Smooth muscle cell (in vitro differentiated cells): ENCODE results near the gene ITGB5. TPM values are rescaled to one million over a fixed set of nuclear protein-coding genes. Genes with fewer than 3 reads are reported as not detected.

Experiments
- DNase-seq: peaks from one replicate; lab custom pipeline; 2025; ENCODE audit not compliant: unreplicated experiment; lab: John Stamatoyannopoulos, UW
- H2AFZ ChIP-seq: fragments of 200-600 bp; sonication (generic); 2 replicates; pipeline ENCODE4 v1.6.0; 2016; ENCODE audit warnings: antibody characterized with exemption, low read depth, mild to moderate bottlenecking
- H3F3A ChIP-seq: fragments of 200-600 bp; sonication (generic); 2 replicates; pipeline ENCODE4 v1.6.0; 2017; ENCODE audit warnings: antibody characterized with exemption, low read depth
- H3K27ac ChIP-seq: fragments of 200-600 bp; sonication (generic); 2 replicates; pipeline ENCODE4 v1.5.1; 2016; ENCODE audit warnings: low read depth, mild to moderate bottlenecking
- H3K27me3 ChIP-seq: fragments of 200-600 bp; sonication (generic); 2 replicates; pipeline ENCODE4 v1.6.1; 2016; ENCODE audit warnings: low read depth, mild to moderate bottlenecking
- H3K36me3 ChIP-seq: fragments of 200-600 bp; sonication (generic); 2 replicates; pipeline ENCODE4 v1.5.1; 2016; ENCODE audit warnings: low read depth
- H3K4me1 ChIP-seq: fragments of 200-600 bp; sonication (generic); 2 replicates; pipeline ENCODE4 v1.5.1; 2016; ENCODE audit warnings: low read depth
- H3K4me2 ChIP-seq: fragments of 200-600 bp; sonication (generic); 2 replicates; pipeline ENCODE4 v1.6.0; 2016; ENCODE audit warnings: mild to moderate bottlenecking
- H3K4me3 ChIP-seq: fragments of 200-600 bp; sonication (generic); 2 replicates; pipeline ENCODE4 v1.5.1; 2016; ENCODE audit warnings: mild to moderate bottlenecking
- H3K79me2 ChIP-seq: fragments of 200-600 bp; sonication (generic); 2 replicates; pipeline ENCODE4 v1.6.0; 2016; ENCODE audit warnings: low read depth, mild to moderate bottlenecking
- H3K9ac ChIP-seq: fragments of 200-600 bp; sonication (generic); 2 replicates; pipeline ENCODE4 v1.6.0; 2016; ENCODE audit warnings: low read depth
- H3K9me3 ChIP-seq: fragments of 200-600 bp; sonication (generic); replicated peaks from 2 replicates; pipeline ENCODE4 v1.5.1; 2016; ENCODE audit warnings: low read depth
- H4K20me1 ChIP-seq: fragments of 200-600 bp; sonication (generic); 2 replicates; pipeline ENCODE4 v1.6.0; 2016; ENCODE audit warnings: low read depth
- CTCF ChIP-seq: fragments of 200-600 bp; sonication (generic); IDR thresholded peaks from 2 replicates; pipeline ENCODE4 v1.5.1; 2017; ENCODE audit warnings: borderline replicate concordance, mild to moderate bottlenecking, antibody characterized with exemption; ENCODE audit not compliant: insufficient read depth, poor library complexity, severe bottlenecking
- WGBS: methylation state at CpG from one replicate; pipeline ENCODE4 v1.1.7; 2016; ENCODE audit warnings: low lambda C conversion rate; 5-methylcytosine and 5-hydroxymethylcytosine counted together
- polyA plus RNA-seq: library from polyadenylated mRNA; unstranded; fragments of >200 nt; fragmentation: Nextera tagmentation; extraction: Ambion mirVana; gene quantifications from 2 replicates; pipeline ENCODE4 v1.2.1, GENCODE V29; 2016
- total RNA-seq: library from RNA; depleted of rRNA; stranded (reverse); fragments of >200 nt; gene quantifications from 2 replicates; pipeline ENCODE4 v1.2.3, GENCODE V29; 2014

The ITGB5 gene
- total and polyA plus RNA-seq, 2 experiments from 2014 or later, result 343 to 403 TPM

- Histone ChIP-seq H3K36me3 (no peaks in the 10 kb centered on the region), H3K4me2 (no peak overlapping the region), H3K79me2 (peaks cover 14% of the 10 kb centered on the region), H3K27me3 (no peaks in the 10 kb centered on the region), H3K9ac (no peak overlapping the region), H3K4me3 (no peak overlapping the region), H3K9me3 (no peaks in the 10 kb centered on the region), H3K27ac (no peak overlapping the region), H2AFZ (no peak overlapping the region), H3K4me1 (peaks cover 25% of the 10 kb centered on the region), H3F3A (peaks cover 33% of the 10 kb centered on the region), H4K20me1 (no peaks in the 10 kb centered on the region)
- no peak for TF ChIP-seq CTCF
- DNase-seq, result no peak
- WGBS, result 91% methylated on average over 9 of the region's 9 CpGs
Measured at GRCh38 chr3:124775877-124776276, 111.3 kb downstream of the ITGB5 start.

DNA sequence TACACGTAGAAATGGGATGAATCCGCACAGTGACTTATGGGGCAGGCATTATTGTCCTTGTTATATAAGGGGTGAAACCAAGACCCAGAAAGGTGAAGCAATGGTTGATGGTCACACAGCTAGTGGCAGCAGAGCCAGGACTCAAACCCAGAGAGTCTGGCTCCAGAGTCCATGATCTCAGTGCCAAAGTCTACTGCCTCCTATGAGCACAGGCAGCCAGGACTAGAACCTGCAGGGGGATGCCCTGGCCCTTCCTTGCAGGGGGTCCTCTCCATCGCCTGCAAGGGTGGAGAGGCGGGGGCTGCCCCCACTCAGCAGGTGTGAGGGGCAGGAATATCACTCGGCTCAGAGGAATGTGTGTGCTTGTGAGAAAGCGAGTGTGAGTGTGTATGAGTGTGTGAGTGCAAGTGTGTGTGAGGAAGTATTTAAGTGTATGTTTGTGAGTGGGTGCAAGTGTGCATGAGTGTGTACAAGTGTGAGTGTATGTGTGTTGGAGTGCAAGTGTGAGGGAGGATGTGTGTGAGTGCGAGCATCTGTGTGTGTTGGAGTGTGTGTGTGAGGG is 112.2 kb downstream of the ITGB5 start:
- Histone ChIP-seq H3K27ac (peak overlapping the region; percentile 42), H3K4me1 (peaks cover 26% of the 10 kb centered on the region), H3K4me3 (no peak overlapping the region)

DNA sequence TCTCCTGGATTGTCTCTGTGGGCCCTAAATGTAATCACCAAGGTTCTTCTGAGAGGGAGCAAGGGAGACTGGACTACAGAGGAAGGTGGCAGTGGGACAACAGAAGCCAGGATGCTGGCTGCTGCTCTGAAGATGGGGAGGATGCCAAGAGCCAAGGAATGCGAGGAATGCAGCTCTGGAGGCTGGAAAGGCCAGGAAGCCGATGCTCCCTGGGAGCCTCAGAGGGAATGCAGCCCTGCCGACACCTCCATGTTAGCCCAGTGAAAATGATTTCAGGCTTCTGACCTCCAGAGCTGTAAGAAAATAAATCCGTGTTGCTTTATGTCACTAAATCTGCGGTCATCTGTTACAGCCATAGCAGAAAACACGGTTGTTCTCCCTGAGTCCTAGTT is 112.8 kb downstream of the ITGB5 start:
- DNase-seq, result no peak
- no peak overlapping the region for H3K9ac ChIP-seq

More for the DNA sequence above, 112.2 kb downstream of the ITGB5 start:
- peaks cover 14% of the 10 kb centered on the region for H3K79me2 ChIP-seq
- DNase-seq, result no peak
- peaks cover 30% of the 10 kb centered on the region for H3F3A ChIP-seq
- H3K36me3 ChIP-seq, result no peaks in the 10 kb centered on the region
- H3K4me2 ChIP-seq, result peak overlapping the region; percentile 1
- no peaks in the 10 kb centered on the region for H3K27me3 ChIP-seq
- H3K9me3 ChIP-seq, result no peaks in the 10 kb centered on the region
- WGBS, result 88% methylated on average over 7 of the region's 7 CpGs
- no peak overlapping the region for H2AFZ ChIP-seq
- no peaks in the 10 kb centered on the region for H4K20me1 ChIP-seq
- no peak for TF ChIP-seq CTCF
- H3K9ac ChIP-seq, result no peak overlapping the region

More for the DNA sequence above, 112.8 kb downstream of the ITGB5 start:
- H3K79me2 ChIP-seq, result peaks cover 14% of the 10 kb centered on the region
- H4K20me1 ChIP-seq, result no peaks in the 10 kb centered on the region
- no peaks in the 10 kb centered on the region for H3K27me3 ChIP-seq
- peak overlapping the region; percentile 42 for H3K27ac ChIP-seq
- H2AFZ ChIP-seq, result no peak overlapping the region
- H3K4me1 ChIP-seq, result peaks cover 23% of the 10 kb centered on the region
- no peak overlapping the region for H3K4me3 ChIP-seq
- peak overlapping the region; percentile 1 for H3K4me2 ChIP-seq
- no peaks in the 10 kb centered on the region for H3K36me3 ChIP-seq
- H3F3A ChIP-seq, result peaks cover 26% of the 10 kb centered on the region
- 35% methylated on average over 6 of the region's 6 CpGs for WGBS
- no peak for TF ChIP-seq CTCF
- H3K9me3 ChIP-seq, result no peaks in the 10 kb centered on the region
